Measurements from ENCODE around the gene SAMMSON. TPM values are rescaled to one million over a fixed set of nuclear protein-coding genes. Genes with fewer than 3 reads are reported as not detected.

Gene SAMMSON
- total RNA-seq, 1 donor from 2014 or later: 0.41 TPM

DNA sequence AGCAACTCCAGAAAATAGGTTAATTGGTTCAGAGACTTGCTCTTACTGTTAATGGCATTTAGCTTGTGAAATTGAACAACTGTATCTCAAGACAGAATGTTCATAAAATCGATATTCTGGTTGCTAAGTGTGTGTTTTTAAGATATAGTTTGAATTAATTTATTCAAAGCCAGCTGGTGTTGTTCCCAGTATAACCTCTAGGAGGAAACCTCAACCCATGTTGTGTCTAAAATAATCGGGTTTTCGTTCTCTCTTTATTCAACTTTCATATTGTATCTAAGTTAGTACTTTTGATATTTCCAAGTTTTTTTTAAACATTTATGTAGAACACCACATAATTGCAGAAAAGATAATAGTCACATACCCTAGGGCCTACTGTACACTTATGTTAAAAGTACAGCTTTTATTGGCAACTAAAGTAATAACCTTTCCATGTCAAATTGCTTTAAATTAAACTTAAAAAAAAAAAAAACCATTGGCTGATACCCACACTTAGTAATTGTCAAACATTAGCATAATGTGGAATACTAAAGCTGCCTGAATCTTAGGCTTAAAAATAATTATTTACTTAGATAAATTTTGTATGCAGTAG is 90.9 kb downstream of the SAMMSON start:
- peak; percentile 42 for DNase-seq

DNA sequence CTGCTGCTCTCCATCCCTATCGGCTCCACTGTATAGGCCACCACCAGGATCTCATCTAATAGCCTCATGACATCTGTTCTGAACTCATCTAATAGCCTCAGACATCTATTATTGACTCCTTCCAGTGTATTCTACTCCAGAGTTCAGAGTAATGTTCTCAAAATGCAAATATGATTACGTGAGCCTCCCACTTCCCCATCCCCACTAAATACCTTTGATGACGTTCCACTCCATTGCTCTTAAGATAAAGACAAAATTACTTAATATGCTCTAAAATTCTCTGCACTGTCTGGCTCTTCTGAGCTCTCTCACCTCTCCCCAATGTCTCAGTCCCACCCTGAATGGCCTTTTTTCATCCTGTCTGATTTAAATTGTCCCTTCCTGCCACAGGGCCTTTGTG is 94.7 kb downstream of the SAMMSON start:
- no peak for DNase-seq

DNA sequence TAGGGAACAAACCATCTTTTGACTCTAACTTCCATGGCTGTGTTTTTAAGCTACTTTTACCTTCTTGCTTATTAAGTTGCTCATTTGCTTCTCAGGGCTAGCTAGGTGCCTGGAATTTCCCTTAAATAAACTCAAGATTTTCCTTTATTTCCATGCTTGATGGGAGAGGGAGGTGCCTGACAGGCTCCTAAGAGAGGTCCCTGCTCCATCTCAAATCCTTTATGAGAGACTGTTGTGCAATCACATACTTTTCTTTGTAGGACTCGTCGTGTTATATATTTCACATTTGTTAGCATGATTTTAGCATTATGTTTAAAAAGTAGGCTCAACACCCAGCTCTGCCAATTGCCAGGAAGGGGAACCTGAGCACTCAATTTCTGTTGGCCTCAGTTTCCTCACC is 95.7 kb downstream of the SAMMSON start:
- no peak for DNase-seq

DNA sequence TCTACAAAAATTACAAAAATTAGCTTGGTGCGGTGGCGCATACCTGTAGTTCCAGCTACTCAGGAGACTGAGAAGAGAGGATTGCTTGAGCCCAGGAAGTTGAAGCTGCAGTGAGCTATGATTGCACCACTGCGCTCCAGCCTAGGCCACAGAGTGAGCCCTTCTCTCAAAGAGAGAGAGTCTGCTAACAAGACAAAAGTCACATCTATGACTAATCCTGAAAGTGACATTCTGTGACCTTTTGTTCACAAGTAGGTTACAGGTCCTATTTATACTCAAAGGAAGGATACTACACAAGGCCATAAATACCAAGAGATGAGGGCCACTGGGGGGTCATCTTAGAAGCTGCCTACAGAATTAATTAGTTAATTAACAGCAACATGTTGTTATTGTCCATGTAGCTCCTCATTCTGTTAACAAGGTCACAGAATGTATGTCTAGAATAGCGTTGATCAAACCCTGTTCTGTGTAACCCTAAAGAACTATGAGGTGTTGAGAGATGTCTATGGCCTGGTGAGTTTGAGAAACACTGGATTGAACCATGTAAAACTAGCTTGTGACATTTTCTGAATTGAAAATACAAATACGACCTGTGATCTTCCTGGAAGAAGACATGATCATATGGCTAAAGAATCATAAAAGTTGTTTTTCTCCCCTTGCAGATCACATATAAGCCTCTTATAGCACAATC is 97.0 kb downstream of the SAMMSON start:
- DNase-seq: no peak

DNA sequence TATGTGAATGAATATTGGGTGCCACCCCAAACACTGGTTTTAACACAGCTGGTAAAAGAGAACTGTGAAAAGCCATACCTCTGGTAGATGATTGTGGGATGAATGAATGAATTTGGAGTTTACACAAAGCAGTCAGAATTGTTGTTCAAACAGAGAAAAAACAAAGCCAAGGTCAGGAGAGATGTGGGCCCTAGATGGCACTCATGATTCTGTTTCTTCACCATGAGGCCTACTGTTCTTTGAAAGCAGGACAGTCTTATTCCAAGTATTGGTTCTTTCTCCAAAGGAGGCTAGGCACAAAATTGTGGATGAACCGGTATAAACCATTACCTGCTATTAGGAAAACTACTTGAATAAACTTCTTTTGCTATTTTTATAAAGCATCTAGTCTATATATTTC is 97.6 kb downstream of the SAMMSON start:
- no peak for DNase-seq

DNA sequence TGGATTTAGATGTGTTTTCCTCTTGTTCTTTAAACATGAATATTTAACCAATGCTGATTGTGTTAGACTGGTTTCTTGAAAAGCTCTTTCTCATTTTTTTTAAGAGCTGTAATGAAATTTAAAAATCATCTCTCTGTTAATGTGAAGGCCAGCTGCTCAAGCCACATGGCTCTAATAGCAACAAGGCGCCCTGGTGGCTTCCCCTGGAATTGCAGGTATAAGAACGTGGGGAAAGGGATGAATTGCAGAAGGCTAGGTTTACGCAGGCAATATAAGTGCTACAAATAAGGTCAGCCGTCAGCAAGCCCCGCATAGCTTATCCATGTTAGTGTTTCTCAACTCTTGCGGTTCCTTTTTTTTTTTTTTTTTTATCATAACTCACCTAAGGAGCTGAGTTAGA is 108.5 kb downstream of the SAMMSON start:
- DNase-seq: no peak

DNA sequence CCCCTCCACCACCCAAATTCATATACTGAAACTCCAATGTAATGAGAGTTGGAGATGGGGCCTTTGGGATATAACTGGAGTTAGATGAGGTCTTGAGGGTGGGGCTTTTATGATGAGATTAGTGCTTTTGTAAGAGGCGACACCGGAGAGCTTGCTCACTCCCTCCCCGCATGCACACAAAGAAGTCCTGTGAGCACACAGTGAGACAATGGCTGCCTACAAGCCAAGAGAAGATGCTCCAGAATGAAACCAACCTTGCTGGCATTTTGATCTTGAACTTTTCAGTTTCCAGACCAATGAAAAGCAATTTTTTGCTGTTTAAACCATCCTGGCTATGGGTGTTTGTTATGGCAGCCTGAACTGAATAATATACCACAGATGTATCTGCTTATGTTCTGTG is 109.0 kb downstream of the SAMMSON start:
- no peak for DNase-seq

DNA sequence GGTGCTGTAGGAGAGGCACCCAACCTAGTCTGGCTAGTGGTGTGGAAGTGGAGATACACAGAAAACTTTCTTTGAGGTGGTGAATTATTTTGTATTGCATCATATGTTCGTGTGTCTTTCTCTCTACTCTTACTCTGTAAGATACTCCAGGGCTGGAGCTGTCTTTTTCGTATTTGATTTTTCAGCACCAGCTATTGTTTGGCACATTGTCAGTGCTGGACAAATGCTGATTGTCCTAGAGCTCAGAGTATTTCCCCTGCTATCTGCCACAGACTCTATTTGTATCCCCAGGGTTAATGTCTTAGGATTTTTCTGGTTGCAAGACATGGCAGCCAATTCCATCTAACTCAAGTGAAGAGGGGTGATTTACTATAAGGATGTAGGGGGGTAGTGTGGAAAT is 110.5 kb downstream of the SAMMSON start:
- no peak for DNase-seq

DNA sequence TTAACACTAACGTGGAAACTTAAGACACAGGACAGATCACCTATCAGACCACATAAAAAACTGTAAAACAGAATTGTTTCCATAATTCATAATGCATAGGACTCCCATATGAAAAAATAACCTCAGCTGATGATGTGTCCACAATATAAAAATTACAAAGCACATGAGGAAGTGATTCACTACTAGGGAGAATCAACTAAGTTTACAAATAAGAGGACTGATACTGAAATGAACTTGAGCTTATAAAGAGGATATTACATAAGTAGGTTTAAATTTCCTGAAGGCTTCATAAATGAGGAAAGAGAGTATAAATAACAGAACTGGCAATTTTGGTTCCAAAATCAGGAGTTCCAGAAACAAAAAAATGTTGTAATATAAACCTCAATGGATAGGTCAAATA is 111.9 kb downstream of the SAMMSON start:
- DNase-seq: no peak

DNA sequence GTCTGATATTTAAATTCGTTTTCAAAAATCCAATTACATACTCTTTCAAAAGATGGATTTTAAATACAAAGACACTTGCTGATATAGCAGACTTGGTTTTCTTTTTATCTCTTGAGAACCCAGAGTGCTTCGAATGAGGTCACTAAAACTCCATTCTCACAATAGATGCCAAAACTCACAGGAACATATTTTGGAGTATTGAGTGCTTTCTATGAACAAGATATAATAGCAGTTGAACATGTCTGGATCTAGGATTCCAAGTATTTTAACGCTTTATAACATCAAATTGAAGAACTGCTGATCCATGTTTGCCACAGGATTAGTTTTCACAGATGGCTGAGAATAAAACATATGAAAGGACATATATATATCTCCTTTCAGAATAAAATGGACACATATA is 113.2 kb downstream of the SAMMSON start:
- peak; percentile 12 for DNase-seq

DNA sequence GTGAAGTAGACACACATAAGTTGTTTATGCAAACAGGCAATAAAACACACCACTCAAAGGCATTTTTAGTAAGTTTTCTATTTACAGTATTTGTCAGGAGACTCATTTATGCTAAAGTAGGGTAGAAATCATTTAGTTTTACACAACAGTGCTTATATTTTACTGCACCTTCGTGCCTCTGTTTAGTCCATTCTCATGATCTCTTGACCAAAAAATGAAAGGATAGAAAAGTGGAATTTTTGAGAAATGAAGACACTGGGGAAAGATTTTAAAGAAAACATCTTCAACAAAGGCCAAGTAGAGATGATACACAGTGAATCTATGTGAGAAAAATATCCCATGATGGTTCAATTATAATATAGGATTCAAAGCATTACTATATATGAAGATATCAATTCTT is 114.9 kb downstream of the SAMMSON start:
- DNase-seq: no peak

DNA sequence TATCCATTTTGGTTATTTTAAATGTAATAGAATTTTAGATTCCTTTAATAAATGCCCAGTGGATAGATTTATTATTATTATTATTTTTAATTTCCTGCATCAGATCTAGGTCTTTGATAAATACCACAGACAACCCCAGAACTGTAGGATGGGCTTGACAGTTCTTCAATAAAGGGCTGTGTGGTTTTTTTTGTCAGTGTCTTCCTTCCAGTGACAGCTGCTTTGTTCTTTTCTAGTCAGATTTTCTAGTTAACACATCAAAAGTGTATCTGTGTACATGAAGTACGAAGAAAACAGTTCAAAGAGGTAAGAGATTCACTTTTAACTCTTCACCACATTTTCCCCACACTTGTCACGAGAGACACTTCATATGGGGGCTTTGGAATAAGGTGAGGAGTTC is 120.3 kb downstream of the SAMMSON start:
- no peak for DNase-seq
